Right renal pelvis (tissue), 4 donors: ENCODE measurements around the gene TUBA8. TPM values are rescaled to one million over a fixed set of nuclear protein-coding genes. Genes with fewer than 3 reads are reported as not detected.
"Not testable (repeated sequence)": the region's sequence is repeated elsewhere in the genome, so short reads cannot be mapped to it uniquely, and the experiment has no call there.

Source experiments
- DNase-seq, 4 donors: peaks; one replicate each; pipeline ENCODE4 v3.0.0-alpha.2; 2013; ENCODE audit warnings: low read depth in 4 of 4, low spot score in 3 of 4, missing footprints in 1 of 4
- polyA plus RNA-seq, 4 donors: library from polyadenylated mRNA; unstranded; fragments of 120-200 nt; gene quantifications; one replicate each; pipeline ENCODE4 v1.2.1, GENCODE V29; 2013; ENCODE audit not compliant: insufficient read length in 4 of 4

Gene TUBA8
- polyA plus RNA-seq, 4 donors, result 2.6 to 3.7 (median 3.2) TPM

- not testable (repeated sequence) for DNase-seq
Measured at GRCh38 chr22:18163843-18164242, 53.2 kb downstream of the TUBA8 start.

- not testable (repeated sequence) for DNase-seq
Measured at GRCh38 chr22:18164584-18164983, 54.0 kb downstream of the TUBA8 start.

- DNase-seq, result not testable (repeated sequence)
Measured at GRCh38 chr22:18165356-18165755, 54.7 kb downstream of the TUBA8 start.

- DNase-seq, result not testable (repeated sequence)
Measured at GRCh38 chr22:18170284-18170683, 59.7 kb downstream of the TUBA8 start.

GRCh38 chr22:18172203-18172602, 61.6 kb downstream of the TUBA8 start:
- DNase-seq, result not testable (repeated sequence)

GRCh38 chr22:18172776-18173175, 62.2 kb downstream of the TUBA8 start:
- DNase-seq, result not testable (repeated sequence)

- DNase-seq, result not testable (repeated sequence)
Measured at GRCh38 chr22:18173441-18173840, 62.8 kb downstream of the TUBA8 start.

Other genes with a start within 250 kb of the TUBA8 start
- gene MICAL3, start 86.2 kb upstream of the TUBA8 start, polyA plus RNA-seq, result 10 to 100 TPM; 25.6 to 31.5 (median 27.7) TPM
- gene PEX26, start 32.8 kb upstream of the TUBA8 start, polyA plus RNA-seq, result 10 to 100 TPM; 29.6 to 33.7 (median 30.4) TPM
- gene USP18, start 39.4 kb downstream of the TUBA8 start, polyA plus RNA-seq, result 1 to 10 TPM; 6.0 to 9.2 (median 7.2) TPM